ENCODE measurements around the gene ROBO3.

The ROBO3 gene

DNA sequence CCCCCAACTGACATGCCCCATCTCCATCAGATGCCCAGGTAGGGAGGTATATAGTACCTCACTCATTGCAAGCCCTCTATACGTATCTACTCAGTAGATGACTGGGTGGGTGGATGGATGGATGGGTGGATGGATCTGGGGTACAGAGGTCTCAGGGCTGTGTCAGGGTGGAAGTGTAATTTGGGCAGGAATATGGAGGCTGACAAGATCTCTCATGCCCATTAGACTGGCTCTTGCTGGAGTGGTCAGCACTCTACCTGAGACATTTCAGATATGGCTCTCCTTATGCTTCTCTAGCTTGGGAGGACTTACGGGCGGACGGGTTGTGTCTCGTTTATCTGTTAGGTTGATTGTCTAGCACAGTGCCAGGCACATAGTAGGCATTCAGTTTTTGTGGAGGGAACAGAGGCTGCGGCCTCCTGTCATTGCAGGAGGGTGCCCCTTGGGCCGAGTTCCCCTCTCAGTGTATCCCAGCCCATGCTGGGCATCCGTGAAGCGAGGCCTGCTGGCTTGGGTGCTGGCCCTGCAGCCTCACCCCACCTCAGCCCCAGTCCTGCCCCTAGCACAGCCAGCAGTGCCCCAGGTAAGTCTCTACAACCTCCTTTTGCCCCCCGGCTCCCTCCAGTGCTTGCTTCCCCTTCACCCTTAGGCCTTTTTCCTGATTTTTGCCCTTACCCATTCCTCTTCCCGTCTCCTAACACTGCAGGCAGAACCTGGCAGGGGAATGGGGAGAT is 13.7 kb downstream of the ROBO3 start:
- no peaks in the 10 kb centered on the region for H3K27me3 ChIP-seq
- TF ChIP-seq Cebpa-rat (IDR thresholded peaks at IDR 0.05), result no peak

DNA sequence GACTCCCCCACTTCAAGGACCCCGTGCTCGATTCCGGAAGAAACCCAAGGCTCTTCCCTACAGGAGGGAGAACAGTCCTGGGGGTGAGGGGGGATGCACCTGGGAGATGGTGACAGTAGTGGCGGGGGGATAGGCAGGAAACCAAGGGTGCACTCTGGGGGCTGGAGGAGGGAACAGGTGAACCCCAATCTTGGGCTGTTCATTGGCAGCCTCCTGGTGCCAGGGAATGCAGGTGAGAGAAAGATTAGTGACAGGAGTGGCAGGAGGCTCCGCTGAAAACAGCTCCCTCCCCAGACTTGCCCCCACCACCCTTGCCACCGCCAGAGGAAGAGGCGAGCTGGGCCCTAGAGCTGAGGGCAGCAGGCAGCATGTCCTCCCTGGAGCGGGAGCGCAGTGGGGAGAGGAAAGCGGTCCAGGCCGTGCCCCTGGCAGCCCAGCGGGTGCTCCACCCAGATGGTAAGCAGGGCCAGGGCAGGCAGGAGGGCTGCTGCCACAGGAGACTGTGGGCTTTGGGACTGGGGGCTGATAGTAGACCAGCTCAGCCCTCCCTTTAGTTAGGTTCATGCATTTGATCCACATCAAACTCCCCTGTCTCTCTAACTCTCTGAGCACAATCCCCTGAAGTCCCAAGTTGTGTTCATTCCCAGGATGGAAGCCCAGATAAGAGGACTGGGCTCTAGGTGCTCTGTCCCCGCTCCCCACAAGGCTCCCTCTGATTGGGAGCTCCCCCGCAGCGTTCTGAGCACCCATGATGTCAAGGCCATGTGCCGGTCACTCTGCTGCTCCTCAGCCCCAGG is 14.5 kb downstream of the ROBO3 start:
- Histone ChIP-seq H3K27me3 (no peaks in the 10 kb centered on the region), H3K4me1 (peaks cover 71% of the 10 kb centered on the region), H3K4me3 (no peak overlapping the region), H3K27ac (no peak overlapping the region), H3K9ac (no peak overlapping the region), H3K4me2 (peak overlapping the region; percentile 88), H4K20me1 (no peaks in the 10 kb centered on the region), H3K36me3 (no peaks in the 10 kb centered on the region), H3K9me3 (no peaks in the 10 kb centered on the region)
- no peak for TF ChIP-seq Cebpa-rat (IDR thresholded peaks at IDR 0.05)

More for the DNA sequence above, 13.7 kb downstream of the ROBO3 start:
- Histone ChIP-seq H4K20me1 (no peaks in the 10 kb centered on the region), H3K4me1 (peaks cover 69% of the 10 kb centered on the region), H3K9me3 (no peaks in the 10 kb centered on the region), H3K4me2 (peak overlapping the region; percentile 88; the same call in 1 of the 2 replicates), H3K9ac (no peak overlapping the region), H3K27ac (no peak overlapping the region), H3K36me3 (no peaks in the 10 kb centered on the region), H3K4me3 (no peak overlapping the region)

DNA sequence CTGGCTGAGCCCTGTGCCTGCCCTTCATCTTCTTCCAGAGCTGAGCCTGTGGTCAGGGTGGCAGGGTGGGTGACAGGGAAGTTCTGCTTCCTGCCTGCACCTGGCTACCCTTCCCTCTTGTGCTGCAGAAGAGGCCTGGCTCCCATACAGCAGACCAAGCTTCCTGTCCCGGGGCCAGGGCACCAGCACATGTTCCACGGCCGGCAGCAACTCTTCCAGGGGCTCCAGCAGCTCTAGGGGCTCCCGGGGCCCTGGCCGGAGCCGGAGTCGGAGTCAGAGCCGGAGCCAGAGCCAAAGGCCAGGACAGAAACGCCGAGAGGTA is 15.0 kb downstream of the ROBO3 start:
- H3K4me3 ChIP-seq, result no peak overlapping the region
- H3K9ac ChIP-seq, result no peak overlapping the region
- H3K36me3 ChIP-seq, result no peaks in the 10 kb centered on the region
- peak overlapping the region; percentile 88 for H3K4me2 ChIP-seq
- no peak for TF ChIP-seq Cebpa-rat (IDR thresholded peaks at IDR 0.05)
- H3K4me1 ChIP-seq, result peaks cover 71% of the 10 kb centered on the region
- no peak overlapping the region for H3K27ac ChIP-seq
- H4K20me1 ChIP-seq, result no peaks in the 10 kb centered on the region
- no peaks in the 10 kb centered on the region for H3K27me3 ChIP-seq
- H3K9me3 ChIP-seq, result no peaks in the 10 kb centered on the region

DNA sequence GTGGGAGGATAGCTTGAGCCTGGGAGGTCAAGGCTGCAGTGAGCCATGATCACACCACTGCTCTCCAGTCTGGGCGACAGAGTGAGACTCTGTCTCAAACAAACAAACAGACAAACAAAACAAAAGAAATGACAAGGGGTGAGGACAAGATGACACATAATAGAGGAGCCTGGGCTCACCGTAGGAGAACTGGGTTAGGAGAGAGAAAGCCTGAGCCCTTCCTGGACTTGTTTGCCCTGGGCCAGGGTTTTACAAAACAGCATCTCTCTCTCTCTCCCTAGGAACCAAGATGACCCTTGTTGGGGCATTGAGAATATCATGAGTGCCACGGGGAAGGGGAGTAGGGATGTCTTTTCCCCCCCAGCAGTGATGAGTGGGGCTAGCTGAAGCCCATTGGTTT is 15.7 kb downstream of the ROBO3 start:
- H4K20me1 ChIP-seq, result no peaks in the 10 kb centered on the region
- H3K36me3 ChIP-seq, result no peaks in the 10 kb centered on the region
- 0 out of 2 replicates have a peak overlapping the region, but pooled peaks have one; percentile 88 for H3K4me2 ChIP-seq
- H3K4me1 ChIP-seq, result peaks cover 64% of the 10 kb centered on the region
- no peak for TF ChIP-seq Cebpa-rat (IDR thresholded peaks at IDR 0.05)
- no peaks in the 10 kb centered on the region for H3K9me3 ChIP-seq
- no peaks in the 10 kb centered on the region for H3K27me3 ChIP-seq
- no peak overlapping the region for H3K4me3 ChIP-seq
- H3K27ac ChIP-seq, result no peak overlapping the region
- no peak overlapping the region for H3K9ac ChIP-seq

DNA sequence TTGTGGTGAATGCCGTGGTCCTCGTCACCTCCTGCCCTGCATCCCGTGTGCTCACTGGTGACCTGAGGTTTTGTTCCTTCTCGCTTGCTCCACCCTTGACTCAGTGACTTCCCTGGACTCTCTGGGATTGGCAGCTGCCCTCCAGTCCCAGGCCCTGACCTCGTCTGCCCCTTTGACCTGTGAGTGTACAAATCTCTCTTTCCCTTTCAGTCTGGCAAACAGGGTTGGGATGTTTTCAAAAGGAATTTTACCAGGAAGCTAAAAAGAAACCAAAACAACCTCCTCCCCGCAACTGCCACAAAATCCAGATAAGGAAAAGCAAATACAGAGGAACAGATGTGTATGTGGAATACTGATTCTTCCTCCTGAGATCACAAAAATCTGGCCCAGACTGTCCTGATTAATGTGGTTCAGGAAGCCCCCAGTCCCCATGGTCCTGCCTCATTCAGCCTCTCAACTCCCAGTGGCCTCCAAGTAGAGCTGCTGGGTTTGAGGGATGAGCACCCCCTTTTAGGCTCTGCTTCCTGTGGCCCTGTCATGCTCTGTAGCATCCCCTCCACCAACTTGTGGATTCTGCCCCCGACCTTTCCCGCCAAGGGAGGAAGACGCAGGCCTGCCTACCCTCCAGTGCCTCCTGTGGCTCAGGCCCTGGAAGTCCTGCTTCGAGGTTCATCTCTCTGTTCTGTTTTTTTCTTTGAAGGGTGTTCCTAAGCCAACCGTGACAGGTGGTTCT is 17.3 kb downstream of the ROBO3 start:
- peak overlapping the region; percentile 44; the same call in 1 of the 2 replicates for H3K27ac ChIP-seq
- no peak for TF ChIP-seq Cebpa-rat (IDR thresholded peaks at IDR 0.05)

DNA sequence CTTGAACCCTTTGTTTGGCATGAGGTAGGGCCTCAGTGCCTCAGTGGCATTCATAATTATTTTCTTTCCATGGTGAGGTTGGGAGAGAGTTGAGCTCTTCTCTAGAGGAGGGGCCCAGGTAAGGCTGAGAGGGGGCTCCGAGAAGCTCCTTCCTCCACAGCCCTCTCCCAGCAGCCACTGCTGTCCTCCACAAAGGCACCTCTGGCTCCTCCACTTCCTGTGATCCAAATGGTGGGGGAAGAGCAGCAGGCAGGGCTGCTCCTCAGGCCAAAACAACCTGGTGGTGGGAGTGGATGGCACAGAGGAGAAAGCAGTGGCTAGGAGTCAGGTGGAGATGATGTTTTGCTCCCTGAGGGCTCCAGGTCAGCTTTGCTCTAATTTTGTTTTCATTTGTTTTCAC is 19.1 kb downstream of the ROBO3 start:
- Histone ChIP-seq H3K27ac (no peak overlapping the region), H3K4me2 (no peak overlapping the region), H4K20me1 (no peaks in the 10 kb centered on the region), H3K4me1 (peaks cover 39% of the 10 kb centered on the region), H3K9ac (no peak overlapping the region), H3K36me3 (no peaks in the 10 kb centered on the region), H3K9me3 (no peaks in the 10 kb centered on the region), H3K4me3 (no peak overlapping the region), H3K27me3 (no peaks in the 10 kb centered on the region)
- no peak for TF ChIP-seq Cebpa-rat (IDR thresholded peaks at IDR 0.05)

More for the DNA sequence above, 17.3 kb downstream of the ROBO3 start:
- H3K9me3 ChIP-seq, result no peaks in the 10 kb centered on the region
- H3K4me2 ChIP-seq, result peak overlapping the region; percentile 79
- peaks cover 55% of the 10 kb centered on the region for H3K4me1 ChIP-seq
- H3K9ac ChIP-seq, result peak overlapping the region; percentile 17; the same call in 1 of the 2 replicates
- no peaks in the 10 kb centered on the region for H4K20me1 ChIP-seq
- no peaks in the 10 kb centered on the region for H3K27me3 ChIP-seq
- no peak overlapping the region for H3K4me3 ChIP-seq
- H3K36me3 ChIP-seq, result no peaks in the 10 kb centered on the region

DNA sequence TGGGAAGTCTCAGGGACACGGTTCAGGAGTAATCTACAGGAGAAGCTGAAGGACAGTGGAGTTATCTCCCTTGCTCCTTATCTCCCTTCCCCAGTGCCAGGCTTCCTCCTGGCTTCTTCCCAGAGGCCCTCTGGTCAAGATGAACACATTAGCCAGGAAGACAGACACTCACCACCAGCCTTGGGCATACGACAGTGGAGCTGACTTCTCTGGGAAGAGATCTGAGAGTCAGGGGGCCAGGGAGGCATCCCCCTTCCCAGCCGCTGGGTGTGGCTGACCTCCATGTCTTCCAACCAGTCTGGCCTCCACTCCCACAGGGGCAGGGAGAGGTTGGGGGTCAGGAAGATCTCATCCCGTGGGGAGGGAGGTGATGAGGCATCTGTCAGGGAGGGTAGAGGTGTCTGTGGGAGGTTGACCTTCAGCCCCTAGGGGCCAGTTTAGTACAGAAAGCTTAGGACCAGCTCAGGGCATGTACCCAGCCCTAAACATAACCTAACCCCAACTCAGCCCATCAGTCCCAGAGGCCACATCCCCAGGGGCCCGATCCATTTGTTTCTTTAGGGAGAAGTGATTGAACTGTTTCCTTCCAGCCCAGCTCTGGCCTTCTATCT is 19.7 kb downstream of the ROBO3 start:
- Histone ChIP-seq H3K9ac (no peak overlapping the region), H4K20me1 (no peaks in the 10 kb centered on the region), H3K4me3 (no peak overlapping the region), H3K4me2 (no peak overlapping the region), H3K9me3 (no peaks in the 10 kb centered on the region), H3K27ac (no peak overlapping the region), H3K36me3 (no peaks in the 10 kb centered on the region), H3K27me3 (no peaks in the 10 kb centered on the region), H3K4me1 (peaks cover 33% of the 10 kb centered on the region)
- TF ChIP-seq Cebpa-rat (IDR thresholded peaks at IDR 0.05), result no peak

DNA sequence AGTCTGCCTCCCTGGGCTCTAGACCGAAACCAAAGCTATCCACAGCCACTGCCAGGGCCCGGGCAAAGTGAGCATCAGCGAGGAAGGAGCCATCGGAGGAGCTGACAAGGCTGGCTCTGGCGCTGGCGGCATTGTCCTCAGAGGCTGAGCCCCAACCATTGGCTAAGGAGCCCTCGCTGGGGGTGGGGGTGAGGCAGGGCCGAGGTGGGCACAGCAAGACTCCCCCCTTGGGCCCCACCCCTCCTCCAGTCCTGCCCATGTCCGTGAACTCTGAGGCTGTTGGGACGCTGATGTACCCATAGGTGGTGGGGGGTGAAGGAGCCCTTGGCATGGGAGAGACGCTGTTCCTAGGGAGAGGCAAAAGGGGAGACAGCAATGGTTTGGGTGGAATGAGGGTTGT is 21.2 kb downstream of the ROBO3 start:
- Histone ChIP-seq H3K27ac (no peak overlapping the region), H3K4me2 (no peak overlapping the region), H3K9me3 (no peaks in the 10 kb centered on the region), H3K9ac (no peak overlapping the region), H3K27me3 (no peaks in the 10 kb centered on the region), H3K36me3 (no peaks in the 10 kb centered on the region), H3K4me3 (no peak overlapping the region), H3K4me1 (peaks cover 25% of the 10 kb centered on the region), H4K20me1 (no peaks in the 10 kb centered on the region)
- no peak for TF ChIP-seq Cebpa-rat (IDR thresholded peaks at IDR 0.05)

DNA sequence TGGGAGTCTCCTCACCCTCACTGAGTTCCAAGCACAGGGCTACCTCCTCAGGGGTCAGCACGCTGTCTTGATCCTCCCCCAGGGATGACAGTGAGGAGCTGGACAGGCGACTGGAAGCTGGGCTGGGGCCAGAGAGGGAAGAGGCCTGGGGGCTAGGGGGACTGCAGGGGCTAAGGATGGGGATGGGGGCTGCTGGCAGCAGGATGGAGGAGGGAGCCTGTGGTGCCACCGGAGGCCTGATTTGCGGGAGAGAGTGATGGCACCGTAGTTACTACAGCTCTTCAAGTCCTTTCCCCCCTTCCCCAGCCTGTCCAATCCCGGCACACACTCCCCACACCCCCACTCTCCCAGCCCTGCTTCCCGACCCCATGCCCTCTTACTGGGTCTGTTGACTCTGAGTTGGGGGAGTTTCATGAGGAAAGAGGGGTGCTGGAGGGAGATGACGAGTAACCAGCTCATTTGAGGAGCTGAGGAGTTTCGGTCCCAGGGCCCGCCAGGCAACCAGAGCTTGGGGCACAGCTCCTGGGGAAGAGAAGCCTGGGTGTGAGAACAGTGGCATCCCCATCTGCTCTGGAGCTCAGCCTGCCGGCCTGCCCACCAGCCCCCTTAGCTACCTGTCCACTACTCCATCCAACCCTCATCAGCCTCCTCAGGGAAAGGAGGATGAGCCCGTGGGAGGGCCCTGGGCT is 21.9 kb downstream of the ROBO3 start:
- Histone ChIP-seq H3K27me3 (no peaks in the 10 kb centered on the region), H3K9ac (no peak overlapping the region), H3K36me3 (no peaks in the 10 kb centered on the region), H3K27ac (no peak overlapping the region), H3K9me3 (no peaks in the 10 kb centered on the region), H3K4me2 (no peak overlapping the region), H3K4me1 (peaks cover 20% of the 10 kb centered on the region), H4K20me1 (no peaks in the 10 kb centered on the region), H3K4me3 (no peak overlapping the region)
- TF ChIP-seq Cebpa-rat (IDR thresholded peaks at IDR 0.05), result no peak

All from BLaER1 (cell line).